Measurements from ENCODE around the gene SLC22A17.
"Not testable (repeated sequence)": the region's sequence is repeated elsewhere in the genome, so short reads cannot be mapped to it uniquely, and the experiment has no call there.

The SLC22A17 gene

GRCh38 chr14:23352506-23353432 lies at the start of gene SLC22A17:
TSS of gene SLC22A17 (minus strand) at chr14:23352887.
- no peak for TF ChIP-seq CTBP1 (IDR thresholded peaks at IDR 0.05; ENCODE audit: borderline replicate concordance)
- TF ChIP-seq FOXM1 (IDR thresholded peaks at IDR 0.05; ENCODE audit: borderline replicate concordance): no peak
- no peak for TF ChIP-seq PKNOX1 (IDR thresholded peaks at IDR 0.05)
- TF ChIP-seq SUZ12 (IDR thresholded peaks at IDR 0.05): no peak
- TF ChIP-seq L3MBTL2 (conservative IDR thresholded peaks at IDR 0.05): no peak
- POLR2A ChIA-PET: interaction anchor here (1.1 to 4.3 kb wide), 4 partner anchors 11 to 46 kb away, joined by 3 to 18 read pairs (median 7); partner anchors contain the start of genes BCL2L2 and PABPN1
- CTCF ChIA-PET: interaction anchor here (1.4 to 1.7 kb wide), 4 partner anchors 8 to 27 kb away, joined by 3 to 8 read pairs (median 4); no protein-coding TSS in a partner anchor
- DNase-seq (ENCODE audit: extremely low spot score): peak; percentile 74

GRCh38 chr14:23401291-23401690 lies 48.6 kb upstream of the SLC22A17 start:
- no peak for TF ChIP-seq SUZ12 (IDR thresholded peaks at IDR 0.05)
- TF ChIP-seq BHLHE40 (IDR thresholded peaks at IDR 0.05; ENCODE audit: borderline replicate concordance): no peak
- no peak for TF ChIP-seq ARNT (IDR thresholded peaks at IDR 0.05)
- TF ChIP-seq ZNF384 (IDR thresholded peaks at IDR 0.05): no peak
- no peak for TF ChIP-seq LEF1 (IDR thresholded peaks at IDR 0.05; ENCODE audit: borderline replicate concordance)
- TF ChIP-seq PKNOX1 (IDR thresholded peaks at IDR 0.05): no peak
- no peak for TF ChIP-seq HDGF (IDR thresholded peaks at IDR 0.05; ENCODE audit: borderline replicate concordance)
- TF ChIP-seq FOXK2 (IDR thresholded peaks at IDR 0.05): no peak
- ChIA-PET POLR2A (no interaction called here), CTCF (no interaction called here)
- no peak for DNase-seq (ENCODE audit: extremely low spot score)

- DNase-seq (ENCODE audit: extremely low spot score); POLR2A ChIA-PET; CTCF ChIA-PET: not testable (repeated sequence)
Observed at GRCh38 chr14:23400496-23401149, 47.9 kb upstream of the SLC22A17 start.

GRCh38 chr14:23399591-23399990 lies 46.9 kb upstream of the SLC22A17 start:
- POLR2A ChIA-PET: no interaction called here
- no peak for TF ChIP-seq HDGF (IDR thresholded peaks at IDR 0.05; ENCODE audit: borderline replicate concordance)
- no peak for TF ChIP-seq FOXA1 (IDR thresholded peaks at IDR 0.05)
- TF ChIP-seq ELF4 (IDR thresholded peaks at IDR 0.05): no peak
- TF ChIP-seq CTBP1 (IDR thresholded peaks at IDR 0.05; ENCODE audit: borderline replicate concordance): no peak
- TF ChIP-seq FOXK2 (IDR thresholded peaks at IDR 0.05): no peak
- TF ChIP-seq L3MBTL2 (conservative IDR thresholded peaks at IDR 0.05): no peak
- TF ChIP-seq FOXM1 (IDR thresholded peaks at IDR 0.05; ENCODE audit: borderline replicate concordance): no peak
- no peak for TF ChIP-seq ARNT (IDR thresholded peaks at IDR 0.05)
- TF ChIP-seq BHLHE40 (IDR thresholded peaks at IDR 0.05; ENCODE audit: borderline replicate concordance): no peak
- no peak for TF ChIP-seq LEF1 (IDR thresholded peaks at IDR 0.05; ENCODE audit: borderline replicate concordance)
- TF ChIP-seq NFRKB (IDR thresholded peaks at IDR 0.05): no peak
- no peak for TF ChIP-seq ZNF384 (IDR thresholded peaks at IDR 0.05)
- no peak for TF ChIP-seq TARDBP (IDR thresholded peaks at IDR 0.05)
- CTCF ChIA-PET: no interaction called here
- DNase-seq (ENCODE audit: extremely low spot score): no peak

- ChIA-PET POLR2A (no interaction called here), CTCF (no interaction called here)
- no peak for TF ChIP-seq HDGF (IDR thresholded peaks at IDR 0.05; ENCODE audit: borderline replicate concordance)
- no peak for TF ChIP-seq LEF1 (IDR thresholded peaks at IDR 0.05; ENCODE audit: borderline replicate concordance)
- no peak for TF ChIP-seq FOXA1 (IDR thresholded peaks at IDR 0.05)
- no peak for TF ChIP-seq L3MBTL2 (conservative IDR thresholded peaks at IDR 0.05)
- TF ChIP-seq FOXK2 (IDR thresholded peaks at IDR 0.05): no peak
- TF ChIP-seq FOXM1 (IDR thresholded peaks at IDR 0.05; ENCODE audit: borderline replicate concordance): no peak
- no peak for TF ChIP-seq ZNF384 (IDR thresholded peaks at IDR 0.05)
Observed at GRCh38 chr14:23399136-23399535, 46.4 kb upstream of the SLC22A17 start.

GRCh38 chr14:23398348-23398747 lies 45.7 kb upstream of the SLC22A17 start:
- ChIA-PET POLR2A (no interaction called here), CTCF (no interaction called here)
- no peak for DNase-seq (ENCODE audit: extremely low spot score)
- TF ChIP-seq SUZ12 (IDR thresholded peaks at IDR 0.05) (no peak), CTBP1 (IDR thresholded peaks at IDR 0.05; ENCODE audit: borderline replicate concordance) (no peak), FOXK2 (IDR thresholded peaks at IDR 0.05) (no peak), L3MBTL2 (conservative IDR thresholded peaks at IDR 0.05) (no peak), HDGF (IDR thresholded peaks at IDR 0.05; ENCODE audit: borderline replicate concordance) (no peak), SP1 (IDR thresholded peaks at IDR 0.05) (no peak), ELF4 (IDR thresholded peaks at IDR 0.05) (no peak), LEF1 (IDR thresholded peaks at IDR 0.05; ENCODE audit: borderline replicate concordance) (no peak), FOXA1 (IDR thresholded peaks at IDR 0.05) (no peak), BHLHE40 (IDR thresholded peaks at IDR 0.05; ENCODE audit: borderline replicate concordance) (no peak), TARDBP (IDR thresholded peaks at IDR 0.05) (no peak), ZNF384 (IDR thresholded peaks at IDR 0.05) (no peak), PKNOX1 (IDR thresholded peaks at IDR 0.05) (no peak), FOXM1 (IDR thresholded peaks at IDR 0.05; ENCODE audit: borderline replicate concordance) (no peak)

More at GRCh38 chr14:23399136-23399535, 46.4 kb upstream of the SLC22A17 start:
- no peak for DNase-seq (ENCODE audit: extremely low spot score)

Measured in HEK293T (cell line).